LNCaP clone FGC (cell line): Measurements from ENCODE around the gene NELL1.

Experiments used
- DNase-seq: peaks from one replicate; pipeline ENCODE4 v3.0.0-alpha.2; 2011; ENCODE audit warnings: low read depth
- H3K4me3 ChIP-seq: 2 replicates; pipeline ENCODE4 v1.5.1; 2011; ENCODE audit warnings: mild to moderate bottlenecking, low read depth, low read length, control low read depth
- CTCF ChIP-seq: IDR thresholded peaks from 2 replicates; pipeline ENCODE4 v1.5.1; 2012; ENCODE audit warnings: mild to moderate bottlenecking; ENCODE audit not compliant: control insufficient read depth, insufficient read depth; ENCODE audit errors: extremely low read depth

NELL1 gene

GRCh38 chr11:20991471-20991870 lies 322.1 kb downstream of the NELL1 start:
- no peak overlapping the region for H3K4me3 ChIP-seq
- no peak for TF ChIP-seq CTCF
- no peak for DNase-seq

GRCh38 chr11:21007297-21007696 lies 337.9 kb downstream of the NELL1 start:
- no peak for TF ChIP-seq CTCF
- DNase-seq = no peak
- no peak overlapping the region for H3K4me3 ChIP-seq

GRCh38 chr11:21018248-21018647 lies 348.9 kb downstream of the NELL1 start:
- no peak for TF ChIP-seq CTCF
- H3K4me3 ChIP-seq = no peak overlapping the region
- DNase-seq = no peak

- TF ChIP-seq CTCF = no peak
- DNase-seq = no peak
- no peak overlapping the region for H3K4me3 ChIP-seq
These were observed 357.3 kb downstream of the NELL1 start for GRCh38 chr11:21026685-21027084.

- DNase-seq = no peak
- no peak for TF ChIP-seq CTCF
- H3K4me3 ChIP-seq = no peak overlapping the region
These were observed 368.5 kb downstream of the NELL1 start for GRCh38 chr11:21037850-21038249.

GRCh38 chr11:21038801-21039200 lies 369.4 kb downstream of the NELL1 start:
- H3K4me3 ChIP-seq = no peak overlapping the region
- no peak for DNase-seq
- TF ChIP-seq CTCF = no peak

GRCh38 chr11:21040630-21041029 lies 371.2 kb downstream of the NELL1 start:
- no peak for DNase-seq
- TF ChIP-seq CTCF = no peak
- H3K4me3 ChIP-seq = no peak overlapping the region
